Natural killer cell treated with Interleukin-12 subunit alpha and Interleukin-12 subunit beta and Interleukin-15 and Interleukin-18, amount 100 ng/mL, for 72 hours (primary cell): ENCODE data around the gene ZNF775. TPM values are rescaled to one million over a fixed set of nuclear protein-coding genes. Genes with fewer than 3 reads are reported as not detected.

ENCODE experiments used
- ATAC-seq, 2 donors: fragments of 150-1000 bp; cut with Tn5 transposase in 1 of 2; sonication (Bioruptor Pico), chemical (Tn5 transposase) in 1 of 2; 2 replicates each; pipeline ENCODE4 v1.10.0; 2021
- DNase-seq: peaks from one replicate; pipeline ENCODE4 v3.0.0; 2022; ENCODE audit warnings: low spot score
- H3K27ac Mint-ChIP-seq, 2 donors: 1 replicate in 1 of 2; 2 replicates in 1 of 2; pipeline ENCODE4 v1.8.0; 2022; ENCODE audit warnings: mixed read lengths in 2 of 2, mild to moderate bottlenecking in 1 of 2, moderate library complexity in 1 of 2
- H3K27me3 Mint-ChIP-seq, 2 donors: 1 replicate in 1 of 2; 2 replicates in 1 of 2; pipeline ENCODE4 v1.8.0; 2022; ENCODE audit warnings: mixed read lengths in 2 of 2
- H3K36me3 Mint-ChIP-seq: one replicate; pipeline ENCODE4 v1.8.0; 2022; ENCODE audit warnings: mixed read lengths
- H3K4me1 Mint-ChIP-seq, 2 donors: 1 replicate in 1 of 2; 2 replicates in 1 of 2; pipeline ENCODE4 v1.8.0; 2022; ENCODE audit warnings: low read depth in 2 of 2, mixed read lengths in 2 of 2, mild to moderate bottlenecking in 1 of 2
- H3K4me3 Mint-ChIP-seq: one replicate; pipeline ENCODE4 v1.8.0; 2022; ENCODE audit warnings: mixed read lengths
- H3K9me3 Mint-ChIP-seq: 2 replicates; pipeline ENCODE4 v1.8.0; 2022; ENCODE audit warnings: mixed read lengths
- total RNA-seq, 2 donors: library from RNA; stranded (reverse); gene quantifications; one replicate each; pipeline ENCODE4 v1.2.3, GENCODE V29; 2022

Gene ZNF775
- total RNA-seq, 2 donors from 2014 or later = 4.0 to 5.1 TPM

DNA sequence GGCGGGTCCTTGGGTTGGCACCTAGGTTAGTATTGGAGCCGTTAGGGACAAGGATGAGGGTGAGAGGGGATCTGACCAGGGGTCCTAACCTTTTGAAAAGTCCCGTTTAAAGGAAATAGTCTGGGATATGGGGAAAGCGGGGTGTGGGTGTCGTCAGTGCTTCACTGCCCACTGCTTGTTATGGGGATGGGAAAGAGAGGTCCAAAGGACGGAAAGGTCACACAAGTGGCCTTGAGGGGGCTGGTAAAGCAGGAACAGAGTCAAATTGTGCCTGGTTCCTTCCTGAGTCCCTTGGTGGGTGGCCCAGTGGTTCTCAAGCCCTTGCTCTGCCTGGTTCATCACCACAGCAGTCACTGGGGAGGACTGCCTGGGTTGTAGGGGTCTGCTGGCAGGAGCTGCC lies 2.6 kb upstream of the ZNF775 start:
- Mint-ChIP-seq H3K36me3 (no peaks in the 10 kb centered on the region), H3K27me3 (no peaks in the 10 kb centered on the region), H3K9me3 (no peaks in the 10 kb centered on the region), H3K4me3 (no peak overlapping the region), H3K4me1 (peaks cover 26 to 32% of the 10 kb centered on the region in 2 donors), H3K27ac (peak overlapping the region; percentile 21 to 33)
- ATAC-seq = no peak
- DNase-seq = peak; percentile 38

- ATAC-seq (no peak), DNase-seq (no peak)
- peak overlapping the region; percentile 94 for H3K4me3 Mint-ChIP-seq
- H3K27me3 Mint-ChIP-seq = no peaks in the 10 kb centered on the region
- peak overlapping the region in 1 of 2 donors; percentile 76 for H3K27ac Mint-ChIP-seq
- peaks cover 26 to 32% of the 10 kb centered on the region in 2 donors for H3K4me1 Mint-ChIP-seq
- H3K36me3 Mint-ChIP-seq = no peaks in the 10 kb centered on the region
- no peaks in the 10 kb centered on the region for H3K9me3 Mint-ChIP-seq
Measured at GRCh38 chr7:150377196-150377595, 1.9 kb upstream of the ZNF775 start.

DNA sequence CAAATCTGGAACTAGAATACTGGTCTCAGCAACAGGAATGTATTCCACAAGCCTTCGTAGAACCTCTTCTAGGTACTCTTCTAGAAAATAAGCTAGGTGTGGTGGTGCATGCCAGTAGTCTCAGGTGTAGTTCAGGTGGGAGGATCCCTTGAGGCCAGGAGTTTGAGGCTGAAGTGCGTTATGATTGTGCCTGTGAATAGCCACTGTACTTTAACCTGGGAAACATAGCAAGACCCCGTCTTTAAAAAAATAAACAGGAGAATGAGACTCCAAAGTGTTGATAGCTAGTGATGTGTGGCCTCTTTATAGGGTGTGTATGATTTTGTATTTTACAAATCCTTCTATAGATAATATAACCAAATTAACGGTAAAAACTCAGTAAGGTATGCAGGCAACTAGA lies 1.5 kb upstream of the ZNF775 start:
- ATAC-seq (no peak), DNase-seq (no peak)
- Mint-ChIP-seq H3K9me3 (no peaks in the 10 kb centered on the region), H3K27me3 (no peaks in the 10 kb centered on the region), H3K4me1 (peaks cover 26 to 32% of the 10 kb centered on the region in 2 donors), H3K4me3 (peak overlapping the region; percentile 94), H3K27ac (peak overlapping the region; percentile 76 to 87), H3K36me3 (no peaks in the 10 kb centered on the region)

DNA sequence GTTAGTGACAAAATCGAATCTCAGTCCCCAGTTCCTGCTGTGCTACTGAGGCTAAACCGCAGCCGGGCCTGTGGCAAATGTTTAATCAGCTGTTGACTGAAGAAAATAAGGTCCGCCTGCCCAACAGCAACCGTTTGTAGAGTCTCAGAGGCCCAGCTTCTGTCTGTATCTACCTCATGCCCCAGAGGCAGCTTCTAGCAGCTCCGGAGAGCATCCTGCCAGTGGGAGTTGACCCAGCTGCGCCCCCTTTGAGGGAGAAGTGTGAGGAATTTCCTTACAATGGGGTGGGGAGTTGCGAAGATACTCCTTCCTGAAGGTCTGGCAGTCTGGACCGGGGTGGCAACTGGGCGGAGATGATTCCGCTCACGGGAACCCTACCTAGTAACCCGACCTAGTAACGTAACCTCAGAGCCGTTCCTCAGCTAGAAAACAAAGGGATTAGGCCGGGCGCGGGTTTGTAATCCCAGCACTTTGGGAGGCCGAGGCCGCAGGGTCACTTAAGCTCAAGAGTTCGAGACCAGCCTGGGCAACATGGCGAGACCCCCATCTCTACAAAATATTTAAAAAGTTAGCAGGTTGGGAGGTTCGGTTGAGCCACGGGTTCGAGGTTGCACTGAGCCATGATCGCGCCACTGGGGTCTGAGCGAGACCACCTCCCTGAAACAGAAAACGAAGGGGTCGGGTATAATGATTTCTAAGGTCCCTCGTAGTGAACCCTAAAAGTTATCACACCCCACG lies 846 bp upstream of the ZNF775 start:
- Mint-ChIP-seq H3K27me3 (no peaks in the 10 kb centered on the region), H3K9me3 (no peaks in the 10 kb centered on the region), H3K27ac (peak overlapping the region; percentile 76 to 87), H3K4me3 (peak overlapping the region; percentile 94), H3K36me3 (no peaks in the 10 kb centered on the region), H3K4me1 (peaks cover 26 to 30% of the 10 kb centered on the region in 2 donors)
- ATAC-seq = no peak
- peak; percentile 71 for DNase-seq

- peak; percentile 59 for DNase-seq
- peak overlapping the region; percentile 94 for H3K4me3 Mint-ChIP-seq
- no peak for ATAC-seq
- no peaks in the 10 kb centered on the region for H3K36me3 Mint-ChIP-seq
- peaks cover 25 to 26% of the 10 kb centered on the region in 2 donors for H3K4me1 Mint-ChIP-seq
- H3K9me3 Mint-ChIP-seq = no peaks in the 10 kb centered on the region
- H3K27ac Mint-ChIP-seq = peak overlapping the region; percentile 46 to 82
- H3K27me3 Mint-ChIP-seq = no peaks in the 10 kb centered on the region
Measured at GRCh38 chr7:150379441-150380379, 580 bp downstream of the ZNF775 start.

GRCh38 chr7:150380463-150380862 lies 1.3 kb downstream of the ZNF775 start:
- Mint-ChIP-seq H3K9me3 (no peaks in the 10 kb centered on the region), H3K27me3 (no peaks in the 10 kb centered on the region), H3K36me3 (no peaks in the 10 kb centered on the region), H3K4me1 (peaks cover 25 to 26% of the 10 kb centered on the region in 2 donors), H3K27ac (peak overlapping the region in 1 of 2 donors; percentile 46), H3K4me3 (peak overlapping the region; percentile 94)
- ATAC-seq (no peak), DNase-seq (peak; percentile 18)

DNA sequence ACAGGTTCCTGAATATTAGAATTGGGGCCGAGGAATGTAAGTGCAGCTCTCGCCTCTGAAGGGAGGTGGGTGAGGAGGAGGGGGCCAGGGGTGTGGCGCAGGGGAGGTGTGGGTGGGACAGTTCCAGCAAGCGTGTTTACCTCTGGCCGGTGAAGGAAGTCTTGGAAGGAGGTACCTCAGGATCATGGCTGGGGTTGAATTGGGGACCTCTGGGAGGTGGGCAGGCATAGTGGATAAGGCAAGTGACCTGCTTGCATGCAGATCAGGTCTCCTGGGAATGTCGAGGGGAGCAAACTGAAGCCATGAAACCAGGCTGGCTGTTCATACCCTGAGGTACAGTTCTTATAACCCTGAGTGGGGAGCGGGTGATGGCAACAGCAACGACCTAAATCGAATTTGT lies 2.0 kb downstream of the ZNF775 start:
- H3K27ac Mint-ChIP-seq = no peak overlapping the region
- peaks cover 23% of the 10 kb centered on the region in 2 donors for H3K4me1 Mint-ChIP-seq
- no peaks in the 10 kb centered on the region for H3K27me3 Mint-ChIP-seq
- DNase-seq (peak; percentile 38), ATAC-seq (no peak)
- H3K36me3 Mint-ChIP-seq = no peaks in the 10 kb centered on the region
- H3K4me3 Mint-ChIP-seq = no peak overlapping the region
- H3K9me3 Mint-ChIP-seq = no peaks in the 10 kb centered on the region

DNA sequence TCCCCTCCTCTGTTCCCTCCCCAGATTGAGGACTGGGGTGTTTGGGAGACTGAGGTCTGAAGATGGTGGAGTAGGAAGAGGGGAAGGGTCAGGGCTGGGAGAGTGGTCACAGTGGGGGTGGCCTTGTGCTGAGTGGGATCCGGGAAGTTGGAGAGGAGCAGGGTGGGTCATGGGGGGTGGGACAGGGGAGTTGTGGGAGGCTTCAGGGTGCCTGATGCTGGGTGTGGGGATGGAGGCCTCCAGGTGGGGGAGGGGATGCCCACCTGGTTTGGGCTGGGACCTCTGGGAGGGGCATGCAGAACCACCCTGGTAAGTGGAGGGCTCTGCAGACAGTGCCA lies 2.6 kb downstream of the ZNF775 start:
- ATAC-seq (no peak), DNase-seq (peak; percentile 5)
- H3K27me3 Mint-ChIP-seq = no peaks in the 10 kb centered on the region
- H3K27ac Mint-ChIP-seq = no peak overlapping the region
- H3K4me1 Mint-ChIP-seq = peaks cover 18 to 21% of the 10 kb centered on the region in 2 donors
- H3K4me3 Mint-ChIP-seq = no peak overlapping the region
- no peaks in the 10 kb centered on the region for H3K36me3 Mint-ChIP-seq
- H3K9me3 Mint-ChIP-seq = no peaks in the 10 kb centered on the region

DNA sequence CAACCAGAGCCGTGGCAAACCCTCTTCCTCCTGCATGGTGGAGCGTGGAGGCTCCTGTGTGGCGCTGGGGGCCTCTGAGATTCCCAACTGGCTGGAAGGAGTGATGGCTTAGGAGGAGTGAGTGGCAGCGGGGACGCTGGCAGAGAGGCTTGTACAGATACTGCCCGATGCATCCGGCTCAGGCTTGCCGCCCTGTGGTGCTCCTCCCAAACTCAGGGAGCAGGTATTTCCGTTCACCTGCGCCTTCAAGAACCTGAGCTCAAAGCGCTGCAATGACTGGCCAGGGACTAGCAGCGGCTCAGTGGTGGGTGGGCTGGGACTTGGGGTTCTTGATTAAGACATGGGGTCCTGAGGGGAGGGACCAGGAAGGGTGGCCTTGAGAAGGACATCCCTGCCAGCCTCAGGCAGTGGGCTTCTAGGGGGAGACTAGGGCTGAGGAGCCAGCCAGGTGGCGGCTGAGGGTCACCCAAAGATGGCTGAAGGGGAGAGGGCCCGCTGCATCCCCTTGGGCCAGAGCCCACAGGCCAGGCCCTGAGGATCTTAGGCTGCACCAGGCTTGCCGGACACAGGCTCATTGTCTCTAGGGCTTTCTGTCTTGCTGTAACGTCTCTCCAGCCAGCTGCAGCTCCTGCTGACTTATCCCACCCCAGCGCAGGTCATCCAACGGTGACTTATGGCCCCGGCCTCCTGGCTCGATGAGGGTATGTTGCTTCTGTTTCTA lies 3.2 kb downstream of the ZNF775 start:
- no peak overlapping the region for H3K27ac Mint-ChIP-seq
- H3K4me1 Mint-ChIP-seq = peaks cover 18 to 21% of the 10 kb centered on the region in 2 donors
- peak; percentile 60 for DNase-seq
- H3K9me3 Mint-ChIP-seq = no peaks in the 10 kb centered on the region
- H3K27me3 Mint-ChIP-seq = no peaks in the 10 kb centered on the region
- no peak for ATAC-seq
- H3K36me3 Mint-ChIP-seq = no peaks in the 10 kb centered on the region
- H3K4me3 Mint-ChIP-seq = no peak overlapping the region

DNA sequence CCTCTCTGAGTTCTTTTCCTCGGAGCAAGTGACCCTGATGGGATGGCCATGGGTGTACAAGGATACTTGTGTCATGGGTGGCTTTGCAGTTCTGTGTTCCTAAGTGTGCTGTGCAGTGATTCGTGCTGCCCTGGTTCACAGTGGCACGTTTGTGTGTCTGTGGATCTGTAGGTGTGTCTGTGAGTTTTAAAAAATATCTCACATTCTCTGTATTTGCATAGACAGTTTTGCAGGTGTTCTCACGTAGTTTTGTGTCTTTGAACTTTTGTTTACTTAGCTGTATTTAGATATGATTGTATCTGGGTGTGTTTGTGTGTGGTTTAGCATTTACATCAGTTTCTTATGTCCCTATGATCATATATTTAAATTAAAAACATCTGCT lies 3.7 kb downstream of the ZNF775 start:
- Mint-ChIP-seq H3K4me3 (no peak overlapping the region), H3K4me1 (peaks cover 13 to 15% of the 10 kb centered on the region in 2 donors), H3K27ac (no peak overlapping the region), H3K9me3 (no peaks in the 10 kb centered on the region), H3K36me3 (no peaks in the 10 kb centered on the region), H3K27me3 (no peaks in the 10 kb centered on the region)
- ATAC-seq (no peak), DNase-seq (no peak)

DNA sequence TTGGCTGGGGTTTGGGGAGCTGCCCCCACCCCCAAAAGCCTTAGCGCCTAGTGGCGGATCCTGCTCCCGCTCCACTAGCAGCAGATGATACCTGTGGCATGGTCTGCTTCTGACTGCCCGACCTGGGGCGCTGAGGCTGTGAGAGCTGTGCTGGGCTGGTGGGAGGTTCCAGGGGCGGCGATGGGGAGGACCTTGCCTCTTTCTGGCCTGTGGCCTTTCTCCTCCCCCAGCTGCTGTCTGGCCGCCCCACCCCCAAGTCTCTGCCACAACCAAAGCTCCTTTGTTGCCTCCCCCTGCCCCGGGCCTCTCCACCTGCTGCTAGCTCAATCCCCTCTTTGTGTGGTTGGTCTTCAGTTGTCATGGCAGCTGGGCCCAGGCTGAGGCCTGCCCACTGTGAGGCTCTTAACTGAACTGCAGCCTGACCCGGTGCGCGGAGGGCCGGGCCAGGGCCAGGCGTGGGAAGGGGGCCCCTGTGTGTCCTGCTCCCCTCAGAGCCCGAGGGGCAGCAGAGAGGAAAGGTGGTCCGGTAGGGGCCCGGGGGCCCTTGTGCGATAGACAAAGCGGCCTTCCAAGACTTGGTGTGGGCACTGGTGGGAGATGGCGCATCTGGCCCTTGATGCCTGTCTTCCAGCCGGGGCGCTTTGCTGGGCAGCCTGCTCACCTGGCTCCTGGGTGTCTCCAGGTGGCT lies 4.7 kb downstream of the ZNF775 start:
- no peaks in the 10 kb centered on the region for H3K9me3 Mint-ChIP-seq
- no peaks in the 10 kb centered on the region for H3K36me3 Mint-ChIP-seq
- no peak overlapping the region for H3K4me3 Mint-ChIP-seq
- DNase-seq (peak; percentile 61), ATAC-seq (no peak)
- peaks cover 10 to 15% of the 10 kb centered on the region in 2 donors for H3K4me1 Mint-ChIP-seq
- H3K27me3 Mint-ChIP-seq = no peaks in the 10 kb centered on the region
- no peak overlapping the region for H3K27ac Mint-ChIP-seq

- peaks cover 8 to 13% of the 10 kb centered on the region in 2 donors for H3K4me1 Mint-ChIP-seq
Measured at GRCh38 chr7:150384406-150385301, 5.5 kb downstream of the ZNF775 start.

More at GRCh38 chr7:150384406-150385301, 5.5 kb downstream of the ZNF775 start:
- Mint-ChIP-seq H3K4me3 (no peak overlapping the region), H3K27me3 (no peaks in the 10 kb centered on the region), H3K9me3 (no peaks in the 10 kb centered on the region), H3K36me3 (no peaks in the 10 kb centered on the region), H3K27ac (no peak overlapping the region)
- peak; percentile 26 for DNase-seq
- no peak for ATAC-seq
